ENCODE measurements around the gene ATP6V0B. TPM values are rescaled to one million over a fixed set of nuclear protein-coding genes. Genes with fewer than 3 reads are reported as not detected.
A peak's percentile ranks its signal among the peaks of the same experiment; 100 is the strongest.

Gene ATP6V0B
- total and polyA plus RNA-seq, 2 of the 13 experiments (the other 11 are each of a cell fraction or from before 2014, with no cell fraction given) = 157 to 161 TPM

DNA sequence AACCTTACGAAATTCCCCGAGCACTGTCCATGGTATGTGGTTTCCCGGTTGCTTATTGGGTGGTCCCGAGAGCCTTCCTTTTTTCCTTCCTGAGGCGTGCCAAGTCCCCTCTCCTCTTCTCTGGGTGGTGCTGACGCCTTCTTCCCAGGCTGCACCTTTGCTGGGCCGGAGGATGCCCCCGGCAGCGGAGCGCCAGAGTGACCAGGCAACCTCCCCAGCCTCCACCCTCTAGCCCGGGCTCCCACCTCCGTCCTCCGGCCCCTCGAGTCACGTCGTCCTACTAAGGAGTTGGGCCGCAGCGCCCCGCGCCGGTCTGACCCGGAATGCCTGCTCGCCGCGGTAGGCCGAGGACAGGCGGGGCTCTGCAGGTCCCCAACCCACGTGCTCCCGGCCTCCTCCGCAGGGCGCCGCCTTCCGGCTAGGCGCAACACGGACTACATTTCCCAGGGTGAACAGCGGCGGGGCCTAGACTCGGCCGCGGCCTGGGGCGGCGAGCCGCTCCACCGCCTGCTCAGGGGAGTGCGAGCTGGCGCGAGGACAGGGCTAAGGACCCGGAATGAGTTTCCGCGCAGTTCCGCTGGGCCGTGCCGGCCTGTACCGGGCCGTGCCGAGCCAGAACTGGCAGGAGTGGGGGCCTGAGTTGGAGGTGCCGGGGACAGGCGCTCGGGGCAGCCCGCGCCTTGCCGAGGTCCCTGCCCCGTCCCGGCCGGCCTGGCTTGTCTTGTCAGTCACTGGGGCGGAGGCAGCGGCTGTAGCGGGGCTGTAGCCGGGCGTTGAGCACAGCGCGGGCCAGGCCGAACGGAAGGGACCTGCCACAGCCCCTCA is 28.3 kb upstream of the ATP6V0B start, which contains the start of gene IPO13 (continued):
- TF ChIP-seq DNMT1 (CRISPR knock-in tag; IDR thresholded peaks at IDR 0.05) = no peak; the same call in 1 of the 2 replicates
- TF ChIP-seq ZBTB25 (CRISPR knock-in tag; IDR thresholded peaks at IDR 0.05) = peak; percentile 79
- TF ChIP-seq MBNL3 (CRISPR knock-in tag; conservative IDR thresholded peaks at IDR 0.05) = no peak
- no peak for TF ChIP-seq SYNCRIP (IDR thresholded peaks at IDR 0.05; ENCODE audit: insufficient read depth, low read depth, low read length)
- TF ChIP-seq ZNF235 (CRISPR knock-in tag; IDR thresholded peaks at IDR 0.05; ENCODE audit: borderline replicate concordance) = peak; percentile 93; the same call in 1 of the 2 replicates
- TF ChIP-seq CCDC6 (CRISPR knock-in tag; IDR thresholded peaks at IDR 0.05) = peak; percentile 71; the same call in 1 of the 2 replicates
- peak; percentile 36; the same call in 1 of the 2 replicates for TF ChIP-seq KDM6A (CRISPR knock-in tag; IDR thresholded peaks at IDR 0.05; ENCODE audit: low read depth)
- TF ChIP-seq, protein P1, sequence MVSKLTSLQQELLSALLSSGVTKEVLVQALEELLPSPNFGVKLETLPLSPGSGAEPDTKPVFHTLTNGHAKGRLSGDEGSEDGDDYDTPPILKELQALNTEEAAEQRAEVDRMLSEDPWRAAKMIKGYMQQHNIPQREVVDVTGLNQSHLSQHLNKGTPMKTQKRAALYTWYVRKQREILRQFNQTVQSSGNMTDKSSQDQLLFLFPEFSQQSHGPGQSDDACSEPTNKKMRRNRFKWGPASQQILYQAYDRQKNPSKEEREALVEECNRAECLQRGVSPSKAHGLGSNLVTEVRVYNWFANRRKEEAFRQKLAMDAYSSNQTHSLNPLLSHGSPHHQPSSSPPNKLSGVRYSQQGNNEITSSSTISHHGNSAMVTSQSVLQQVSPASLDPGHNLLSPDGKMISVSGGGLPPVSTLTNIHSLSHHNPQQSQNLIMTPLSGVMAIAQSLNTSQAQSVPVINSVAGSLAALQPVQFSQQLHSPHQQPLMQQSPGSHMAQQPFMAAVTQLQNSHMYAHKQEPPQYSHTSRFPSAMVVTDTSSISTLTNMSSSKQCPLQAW (CRISPR knock-in tag; IDR thresholded peaks at IDR 0.05) = peak; percentile 97
- peak; percentile 48; the same call in 1 of the 2 replicates for TF ChIP-seq ZNF3 (CRISPR knock-in tag; IDR thresholded peaks at IDR 0.05)
- no peak; the same call in 1 of the 2 replicates for TF ChIP-seq ZNF691 (CRISPR knock-in tag; IDR thresholded peaks at IDR 0.05; ENCODE audit: borderline replicate concordance, low read depth)
- no peak; the same call in 1 of the 2 replicates for TF ChIP-seq BHLHE40 (IDR thresholded peaks at IDR 0.05; ENCODE audit: low read length)
- peak; percentile 21; the same call in 1 of the 2 replicates for TF ChIP-seq SMAD9 (CRISPR knock-in tag; IDR thresholded peaks at IDR 0.05)
- TF ChIP-seq, protein P2, sequence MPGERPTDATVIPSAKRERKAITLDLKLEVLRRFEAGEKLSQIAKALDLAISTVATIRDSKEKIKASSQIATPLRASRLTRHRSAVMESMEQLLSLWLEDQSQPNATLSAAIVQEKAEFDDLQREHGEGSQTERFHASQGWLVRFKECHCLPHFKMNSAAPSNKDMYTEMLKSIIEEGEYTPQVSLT (CRISPR knock-in tag; IDR thresholded peaks at IDR 0.05; ENCODE audit: borderline replicate concordance, low read depth) = no peak
- TF ChIP-seq BORCS8-MEF2B (CRISPR knock-in tag; IDR thresholded peaks at IDR 0.05) = peak; percentile 72
- peak; percentile 69; the same call in 1 of the 2 replicates for TF ChIP-seq ZNF441 (CRISPR knock-in tag; IDR thresholded peaks at IDR 0.05; ENCODE audit: borderline replicate concordance)
- TF ChIP-seq POLR2G (IDR thresholded peaks at IDR 0.05; ENCODE audit: low read depth, low read length) = peak; percentile 82
- peak; percentile 15; the same call in 1 of the 2 replicates for TF ChIP-seq E2F5 (CRISPR knock-in tag; conservative IDR thresholded peaks at IDR 0.05)

All from HepG2 (cell line).